Measurements from ENCODE around the gene RHOD. TPM values are rescaled to one million over a fixed set of nuclear protein-coding genes. Genes with fewer than 3 reads are reported as not detected.
A peak's percentile ranks its signal among the peaks of the same experiment; 100 is the strongest.

Gene RHOD
- 8.0 TPM for polyA plus RNA-seq (ENCODE audit: insufficient read length)
- long read RNA-seq, donor 1, transcript RHOD-201 (5 exons, 1,129 nt), result major isoform, 7 of 7 reads
- long read RNA-seq, donor 1, partial matches to known transcripts, result 0 of 7 reads
- long read RNA-seq, donor 1, other reads (novel, unspliced or antisense), result 0 of 7 reads
- long read RNA-seq, donor 2, partial matches to known transcripts, result 0 of 4 reads
- long read RNA-seq, donor 2, other reads (novel, unspliced or antisense), result 0 of 4 reads
- long read RNA-seq, donor 3, transcript RHOD-201 (5 exons, 1,129 nt), result major isoform, 5 of 5 reads
- long read RNA-seq, donor 3, partial matches to known transcripts, result 0 of 5 reads
- long read RNA-seq, donor 3, other reads (novel, unspliced or antisense), result 0 of 5 reads
- long read RNA-seq, donor 4, partial matches to known transcripts, result 0 of 1 reads
- long read RNA-seq, donor 4, other reads (novel, unspliced or antisense), result 0 of 1 reads
- long read RNA-seq, donor 5, transcript RHOD-201 (5 exons, 1,129 nt), result major isoform, 9 of 12 reads
- long read RNA-seq, donor 5, partial matches to known transcripts, result 0 of 12 reads
- long read RNA-seq, donor 5, other reads (novel, unspliced or antisense), result 0 of 12 reads
- long read RNA-seq, donor 6, transcript RHOD-201 (5 exons, 1,129 nt), result major isoform, 6 of 6 reads
- long read RNA-seq, donor 6, partial matches to known transcripts, result 0 of 6 reads
- long read RNA-seq, donor 6, other reads (novel, unspliced or antisense), result 0 of 6 reads
- long read RNA-seq, donor 7, partial matches to known transcripts, result 0 of 4 reads
- long read RNA-seq, donor 7, other reads (novel, unspliced or antisense), result 0 of 4 reads
- long read RNA-seq, donor 8, partial matches to known transcripts, result 0 of 2 reads
- long read RNA-seq, donor 8, other reads (novel, unspliced or antisense), result 0 of 2 reads

GRCh38 chr11:67056267-67057204 lies at the start of gene RHOD:
Gene RHOD, plus strand, starts transcription at chr11:67056847. Its CDS starts 56 bp downstream, at chr11:67056903.
- DNase-seq, result peak; percentile 37

GRCh38 chr11:67007126-67007525 lies 49.5 kb upstream of the RHOD start:
- DNase-seq, result no peak

GRCh38 chr11:67010296-67010905 lies 46.2 kb upstream of the RHOD start:
- no peak for DNase-seq

GRCh38 chr11:67013511-67014045 lies 43.1 kb upstream of the RHOD start:
- DNase-seq, result no peak

GRCh38 chr11:67014343-67014742 lies 42.3 kb upstream of the RHOD start:
- no peak for DNase-seq

- DNase-seq, result no peak
Measured at GRCh38 chr11:67015048-67015447, 41.6 kb upstream of the RHOD start.

- DNase-seq, result no peak
Measured at GRCh38 chr11:67016550-67016949, 40.1 kb upstream of the RHOD start.

- DNase-seq, result no peak
Measured at GRCh38 chr11:67020949-67021348, 35.7 kb upstream of the RHOD start.

- no peak for DNase-seq
Measured at GRCh38 chr11:67022341-67022933, 34.2 kb upstream of the RHOD start.

GRCh38 chr11:67022961-67023956 lies 33.4 kb upstream of the RHOD start, which contains the start of gene SYT12:
Gene SYT12, plus strand, starts transcription at chr11:67023134. Its CDS starts 7,011 bp downstream, at chr11:67030145.
- DNase-seq, result no peak

- no peak for DNase-seq
Measured at GRCh38 chr11:67023957-67024353, 32.7 kb upstream of the RHOD start.

GRCh38 chr11:67024410-67024809 lies 32.2 kb upstream of the RHOD start:
- DNase-seq, result no peak

- DNase-seq, result no peak
Measured at GRCh38 chr11:67024966-67025365, 31.7 kb upstream of the RHOD start.

- no peak for DNase-seq
Measured at GRCh38 chr11:67025750-67026149, 30.9 kb upstream of the RHOD start.

- DNase-seq, result no peak
Measured at GRCh38 chr11:67026941-67027340, 29.7 kb upstream of the RHOD start.

GRCh38 chr11:67027483-67027930 lies 29.1 kb upstream of the RHOD start:
- DNase-seq, result no peak

- DNase-seq, result no peak
Measured at GRCh38 chr11:67027943-67028542, 28.6 kb upstream of the RHOD start.

- no peak for DNase-seq
Measured at GRCh38 chr11:67029146-67029545, 27.5 kb upstream of the RHOD start.

- DNase-seq, result no peak
Measured at GRCh38 chr11:67030976-67031375, 25.7 kb upstream of the RHOD start.
